Non-pigmented ciliary epithelial cell (primary cell): ENCODE data around the gene TFAP2C.
"Not testable (repeated sequence)": the region's sequence is repeated elsewhere in the genome, so short reads cannot be mapped to it uniquely, and the experiment has no call there.

Experiments used
- DNase-seq: peaks from one replicate; pipeline ENCODE4 v3.0.0-alpha.2; 2010; ENCODE audit warnings: low read depth

Gene TFAP2C

GRCh38 chr20:56617489-56617888 lies 11.6 kb upstream of the TFAP2C start:
- DNase-seq = no peak

DNA sequence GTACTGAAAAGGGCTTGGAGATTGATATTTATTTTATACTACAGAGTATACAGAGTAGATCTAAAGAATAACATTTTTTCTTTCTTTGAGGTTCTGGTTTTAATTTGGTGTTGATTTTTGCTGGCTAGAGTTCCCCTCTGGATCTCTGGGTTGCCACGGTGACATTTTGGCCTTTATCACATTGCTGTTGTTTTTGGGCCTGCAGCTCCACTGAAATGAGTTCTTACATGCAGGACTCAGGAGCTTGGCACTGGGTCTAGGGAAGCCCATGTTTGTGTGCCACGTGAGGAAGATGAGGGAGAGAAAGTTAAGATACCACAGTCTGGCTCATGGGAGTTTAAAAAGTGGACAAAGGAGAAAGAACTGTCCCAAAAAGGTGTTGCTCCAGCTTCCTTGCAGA lies 7.4 kb upstream of the TFAP2C start:
- no peak for DNase-seq

DNA sequence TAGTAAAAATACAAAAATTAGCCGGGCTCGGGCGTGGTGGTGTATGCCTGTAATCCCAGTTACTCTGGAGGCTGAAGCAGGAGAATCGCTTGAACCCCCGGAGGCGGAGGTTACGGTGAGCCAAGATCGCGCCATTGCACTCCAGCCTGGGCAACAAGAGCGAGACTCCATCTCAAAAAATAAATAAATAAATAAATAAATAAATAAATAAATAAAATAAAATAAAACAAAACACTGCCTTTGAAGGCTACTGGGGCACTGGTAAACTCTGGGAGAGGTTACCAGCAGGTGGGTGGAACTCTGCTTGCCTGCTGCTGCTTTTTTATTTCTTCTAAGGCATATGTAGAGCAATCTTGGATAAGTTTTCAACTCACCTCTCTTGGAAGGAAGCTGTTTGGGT lies 5.2 kb upstream of the TFAP2C start:
- not testable (repeated sequence) for DNase-seq

DNA sequence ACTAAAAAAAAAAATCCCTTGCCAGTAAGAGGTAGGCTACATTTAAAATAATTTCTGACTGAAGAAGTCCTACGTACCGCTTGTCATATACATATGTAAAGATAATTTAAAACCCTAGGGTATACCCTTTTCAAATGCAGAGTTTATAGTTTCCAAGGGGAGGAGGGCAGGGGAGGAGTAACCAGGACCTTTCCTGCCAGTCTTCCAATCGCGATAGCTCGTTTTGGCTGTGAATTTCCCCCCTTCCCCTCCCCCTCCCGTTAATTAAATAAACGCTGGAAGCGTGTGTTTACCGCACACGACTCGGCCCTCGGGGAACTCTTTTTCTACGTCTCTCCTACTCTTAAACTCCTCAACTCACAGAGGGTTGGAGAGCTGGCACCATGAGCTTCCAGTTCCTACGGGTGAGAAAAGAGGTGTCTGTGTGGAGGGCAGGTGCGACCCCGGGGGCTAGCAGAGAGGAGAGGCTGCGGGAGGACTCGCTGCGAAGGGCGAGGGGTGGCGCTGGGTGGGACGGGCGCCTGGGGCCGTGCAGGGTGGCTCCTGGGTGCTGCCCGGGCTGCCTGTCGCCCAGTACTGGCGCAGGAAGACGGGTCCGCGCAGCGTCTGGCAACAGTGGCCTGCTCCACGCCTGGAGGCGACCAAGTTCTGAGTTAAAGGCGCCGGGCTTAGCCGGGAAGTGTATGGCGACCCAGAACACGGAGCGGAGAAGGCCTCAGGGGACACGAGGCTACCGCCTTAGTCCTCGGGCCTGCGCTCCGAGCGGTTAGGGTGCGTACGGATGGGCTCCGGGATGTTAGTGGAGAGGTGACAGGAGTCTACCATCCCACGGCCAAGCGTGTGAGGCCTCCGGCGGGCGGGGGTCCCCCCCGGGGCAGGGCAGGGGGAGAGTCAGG lies 4.1 kb upstream of the TFAP2C start:
- DNase-seq = no peak

GRCh38 chr20:56625837-56626236 lies 3.3 kb upstream of the TFAP2C start:
- DNase-seq = no peak

DNA sequence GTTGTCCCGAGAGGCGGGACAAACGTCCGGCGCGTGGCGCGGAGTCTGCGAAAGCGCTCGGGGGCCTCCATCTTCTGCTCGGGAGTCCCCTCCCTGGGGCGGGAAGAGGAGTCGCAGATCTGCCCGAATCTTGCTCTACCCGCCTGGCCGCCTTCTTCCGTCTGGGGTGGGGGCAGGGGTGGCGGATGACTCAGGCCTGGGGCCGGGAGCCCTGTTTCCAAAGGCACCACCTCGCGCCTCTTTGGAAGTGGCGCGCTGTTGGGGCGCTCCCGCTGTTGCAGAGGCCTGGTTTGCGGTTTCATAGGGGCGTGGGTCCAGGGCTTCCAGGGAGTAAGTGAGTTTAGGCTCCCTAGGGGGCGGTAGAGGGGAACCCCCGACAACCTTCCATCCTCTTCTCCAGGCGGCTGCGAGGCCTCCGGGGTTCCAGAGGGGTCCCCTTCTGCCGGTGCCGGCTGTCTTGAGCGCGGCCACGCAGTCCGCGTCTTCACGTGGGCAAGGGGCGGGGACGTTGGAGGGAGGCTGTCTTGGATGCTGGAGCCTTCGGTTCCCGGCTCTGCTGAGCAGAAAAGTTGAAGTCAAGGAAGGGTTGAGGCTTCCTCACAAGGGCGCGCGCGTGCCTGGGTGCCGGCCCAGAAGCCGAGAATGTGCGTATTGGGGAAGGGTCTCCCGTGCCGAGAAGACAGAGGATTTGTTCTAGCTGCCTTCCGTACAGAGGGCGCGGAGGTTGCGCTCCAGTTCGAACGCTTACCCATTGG lies 2.6 kb upstream of the TFAP2C start:
- DNase-seq = no peak

- no peak for DNase-seq
Measured at GRCh38 chr20:56627122-56628014, 1.7 kb upstream of the TFAP2C start.

DNA sequence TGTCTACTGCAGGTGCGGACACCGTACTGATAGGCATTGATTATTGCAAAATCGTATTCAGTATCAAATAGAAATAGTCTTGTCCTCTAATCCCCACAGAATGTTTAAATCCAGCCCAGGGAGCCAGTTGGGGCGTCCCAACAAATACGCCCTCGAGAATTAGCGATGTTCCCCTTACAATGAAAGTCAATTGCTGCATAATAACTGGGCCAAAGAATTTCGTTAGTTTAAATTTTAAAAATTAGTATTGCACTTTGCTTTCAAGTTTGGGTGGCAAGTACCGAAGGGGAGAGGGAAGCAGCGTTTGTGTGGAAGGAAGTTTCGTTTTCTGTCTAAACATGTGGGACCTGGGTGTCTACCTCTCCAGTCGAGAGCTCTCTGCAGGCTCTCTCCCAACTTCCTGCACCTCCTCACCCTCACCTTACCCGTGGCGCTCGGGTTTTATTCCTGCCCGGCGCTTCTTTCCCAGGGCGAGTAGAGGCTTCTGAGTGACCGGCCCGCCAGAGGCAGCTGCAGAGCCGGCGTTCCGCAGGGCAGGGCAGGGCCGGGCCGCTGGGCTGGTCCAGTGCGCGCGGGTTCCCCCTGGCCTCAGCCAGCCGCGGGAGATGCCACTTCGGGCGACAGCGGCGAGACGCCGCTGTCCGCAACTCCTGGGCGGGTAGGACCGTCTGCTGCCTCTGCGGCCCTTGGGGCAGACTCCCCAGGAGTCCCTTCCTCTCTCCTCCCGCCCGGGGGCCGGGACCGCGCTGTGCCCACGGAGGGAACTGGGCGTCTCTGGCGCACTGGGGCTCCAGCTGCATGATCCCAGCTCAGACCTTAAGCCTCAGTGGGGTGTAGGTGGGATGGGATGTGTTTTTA lies 862 bp upstream of the TFAP2C start:
- DNase-seq = no peak

GRCh38 chr20:56629464-56630085 lies 469 bp downstream of the TFAP2C start:
- no peak for DNase-seq

DNA sequence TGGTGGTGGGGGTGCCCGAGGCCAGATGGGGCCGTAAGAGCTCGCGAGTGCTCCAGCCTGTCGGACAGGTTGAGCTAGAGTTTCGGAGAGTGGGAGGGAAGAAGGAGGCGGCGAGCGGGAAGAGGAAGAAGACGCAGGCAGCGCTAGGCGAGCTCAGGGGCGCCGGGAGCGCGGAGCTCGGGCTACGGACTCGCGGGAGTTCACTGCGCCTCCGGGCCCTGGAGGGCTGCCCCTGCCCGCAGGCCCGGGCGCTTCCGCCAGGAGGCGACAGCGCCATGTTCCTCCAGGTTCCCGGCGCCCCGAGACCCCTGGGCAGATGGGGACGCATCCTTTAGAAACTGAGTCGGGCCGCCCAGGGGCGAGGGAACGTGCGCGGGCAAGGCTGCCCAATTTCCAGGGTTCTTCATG lies 984 bp downstream of the TFAP2C start:
- no peak for DNase-seq

DNA sequence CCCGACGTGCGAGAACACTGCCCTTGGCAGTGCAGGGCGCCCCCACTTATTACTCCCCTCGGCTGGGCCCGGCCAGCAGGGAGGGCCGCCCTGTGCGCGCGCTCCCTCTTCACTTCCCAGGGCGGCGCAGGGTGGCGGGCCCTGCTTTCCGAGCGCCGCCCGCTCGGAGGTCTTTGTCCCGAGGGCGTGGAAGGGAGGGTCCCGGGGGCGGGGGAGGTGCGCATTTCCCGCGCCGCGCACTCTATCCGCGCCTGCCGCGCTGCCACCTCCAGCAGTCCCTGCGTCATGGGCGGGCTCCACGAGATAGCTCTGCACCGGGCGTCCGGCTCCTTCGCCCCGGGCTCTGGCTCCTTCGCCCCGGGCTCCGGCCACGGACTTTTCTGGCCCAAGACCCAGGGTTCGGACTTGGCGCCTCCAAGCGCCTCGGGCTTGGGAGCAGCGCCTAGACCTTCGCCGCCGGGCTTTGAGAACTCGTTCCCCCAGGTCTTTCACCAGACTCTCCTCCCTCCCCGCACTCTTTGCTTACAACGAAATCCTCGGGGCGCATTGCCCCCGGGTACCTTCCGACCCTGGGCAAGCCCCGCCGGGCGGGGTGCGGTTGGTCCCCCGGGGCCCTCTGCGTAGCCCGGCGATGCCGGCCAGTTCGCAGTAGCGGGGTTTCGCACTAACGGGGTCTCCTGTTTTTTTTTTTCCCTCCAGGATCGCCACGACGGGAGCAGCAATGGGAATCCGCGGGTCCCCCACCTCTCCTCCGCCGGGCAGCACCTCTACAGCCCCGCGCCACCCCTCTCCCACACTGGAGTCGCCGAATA lies 1.6 kb downstream of the TFAP2C start:
- no peak for DNase-seq

DNA sequence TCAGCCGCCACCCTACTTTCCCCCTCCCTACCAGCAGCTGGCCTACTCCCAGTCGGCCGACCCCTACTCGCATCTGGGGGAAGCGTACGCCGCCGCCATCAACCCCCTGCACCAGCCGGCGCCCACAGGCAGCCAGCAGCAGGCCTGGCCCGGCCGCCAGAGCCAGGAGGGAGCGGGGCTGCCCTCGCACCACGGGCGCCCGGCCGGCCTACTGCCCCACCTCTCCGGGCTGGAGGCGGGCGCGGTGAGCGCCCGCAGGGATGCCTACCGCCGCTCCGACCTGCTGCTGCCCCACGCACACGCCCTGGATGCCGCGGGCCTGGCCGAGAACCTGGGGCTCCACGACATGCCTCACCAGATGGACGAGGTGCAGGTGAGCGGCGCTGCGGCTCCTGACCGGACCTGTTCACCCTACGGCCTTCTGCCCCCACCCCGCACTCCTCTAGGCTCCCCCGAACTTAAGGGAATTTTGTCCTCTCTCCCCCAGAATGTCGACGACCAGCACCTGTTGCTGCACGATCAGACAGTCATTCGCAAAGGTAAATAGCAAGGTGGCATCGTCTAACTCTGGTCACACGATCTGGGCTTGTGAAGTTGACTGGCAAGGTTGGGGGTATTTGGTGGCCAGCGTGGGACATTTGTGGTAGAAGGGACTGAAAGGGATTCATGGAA lies 2.3 kb downstream of the TFAP2C start:
- no peak for DNase-seq

GRCh38 chr20:56631990-56632327 lies 2.9 kb downstream of the TFAP2C start:
- no peak for DNase-seq

DNA sequence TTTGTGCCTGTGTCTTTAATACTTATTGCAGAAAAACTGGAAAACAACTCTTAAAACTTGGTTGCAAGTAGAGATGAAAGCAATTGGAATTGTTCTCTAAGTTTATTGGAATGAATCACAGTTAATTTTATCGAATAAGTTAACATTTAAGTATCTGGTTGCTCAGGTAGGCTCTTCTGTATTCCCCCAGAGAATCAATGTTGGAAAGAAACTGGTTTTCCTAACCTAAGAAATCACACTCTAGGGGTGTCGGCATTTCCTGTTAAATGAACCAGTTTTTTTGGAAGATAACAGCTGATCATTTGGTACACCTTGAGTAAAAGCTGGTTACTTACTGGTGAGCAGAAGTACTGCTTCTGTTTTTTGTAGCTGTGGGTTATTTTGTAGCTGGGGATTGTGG lies 5.2 kb downstream of the TFAP2C start:
- DNase-seq = no peak

DNA sequence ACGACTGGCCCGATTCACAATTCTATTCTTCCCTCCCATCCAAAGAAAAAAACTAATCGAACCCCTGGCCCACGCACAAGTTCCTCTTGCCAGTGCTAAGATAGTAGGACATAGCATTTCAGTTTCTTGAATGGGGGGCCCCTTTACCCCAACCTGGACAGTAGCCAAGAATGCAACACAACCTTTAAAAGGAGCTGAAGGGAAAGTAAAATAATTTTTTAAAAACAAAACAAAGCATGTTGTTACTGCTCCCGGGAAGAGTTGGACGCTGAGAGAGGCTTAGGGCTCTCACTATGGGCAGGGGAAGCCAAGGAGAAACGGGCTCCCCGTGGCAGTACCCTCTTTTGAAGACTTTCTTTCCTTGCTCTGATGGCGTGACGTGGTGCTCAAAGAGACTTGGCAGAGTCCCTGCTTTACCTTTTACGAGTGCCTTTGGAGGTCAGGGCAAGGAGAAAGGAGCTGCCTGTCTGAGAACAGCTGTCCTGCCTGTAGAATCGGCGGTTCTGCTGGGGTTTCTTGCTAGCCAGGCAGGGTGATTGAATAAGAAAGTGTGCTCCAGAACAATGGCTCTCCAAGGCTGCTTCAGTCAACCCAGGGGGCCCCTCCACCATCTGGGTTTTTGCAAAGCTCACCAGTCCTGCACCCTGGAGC lies 5.8 kb downstream of the TFAP2C start:
- DNase-seq = no peak

DNA sequence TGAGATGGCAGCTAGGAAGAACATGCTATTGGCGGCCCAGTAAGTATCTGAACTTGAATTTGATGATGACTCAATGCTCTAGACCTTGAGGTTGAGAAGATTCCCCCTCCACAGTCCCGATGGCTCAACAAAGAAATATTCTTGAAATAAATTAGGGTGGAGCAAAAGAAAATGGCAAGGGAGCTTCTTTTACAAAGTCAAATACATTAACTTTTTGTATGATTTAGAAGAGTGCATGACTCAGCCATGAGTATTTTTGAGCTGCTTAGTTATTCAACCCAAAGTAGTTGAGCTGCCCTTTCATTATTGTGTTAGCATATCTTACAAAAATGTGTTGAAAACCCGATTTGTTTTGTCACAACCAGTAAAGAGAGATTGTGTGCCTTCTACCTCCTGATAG lies 7.6 kb downstream of the TFAP2C start:
- DNase-seq = peak; percentile 31

- DNase-seq = no peak
Measured at GRCh38 chr20:56637576-56637975, 8.5 kb downstream of the TFAP2C start.

GRCh38 chr20:56646599-56646998 lies 17.5 kb downstream of the TFAP2C start:
- DNase-seq = no peak

DNA sequence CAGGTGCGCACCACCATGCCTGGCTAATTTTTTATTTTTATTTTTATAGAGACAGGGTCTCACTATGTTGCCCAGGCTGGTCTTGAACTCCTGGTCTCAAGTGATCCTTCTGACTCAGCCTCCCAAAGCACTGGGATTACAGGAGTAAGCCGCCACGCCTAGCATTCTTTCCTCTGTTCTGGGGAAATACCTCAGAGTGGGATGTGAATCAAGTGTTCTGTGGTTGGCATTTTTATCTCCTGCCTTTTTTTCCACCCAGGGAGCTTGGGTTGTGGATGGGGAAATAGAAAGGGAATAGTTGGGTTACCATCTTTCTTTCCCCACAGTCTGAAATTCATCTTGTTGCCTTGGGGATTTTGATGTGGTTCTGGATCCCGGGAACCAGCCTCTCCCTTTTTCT lies 24.1 kb downstream of the TFAP2C start:
- DNase-seq = no peak
